HG03039 (cell line): ENCODE results near the gene ASB10.

Experiments
- ATAC-seq: cut with Tn5 transposase; IDR thresholded peaks from one replicate; pipeline ENCODE4 v1.9.1; 2021; ENCODE audit warnings: mild to moderate bottlenecking, moderate library complexity; ENCODE audit not compliant: unreplicated experiment

Gene ASB10

DNA sequence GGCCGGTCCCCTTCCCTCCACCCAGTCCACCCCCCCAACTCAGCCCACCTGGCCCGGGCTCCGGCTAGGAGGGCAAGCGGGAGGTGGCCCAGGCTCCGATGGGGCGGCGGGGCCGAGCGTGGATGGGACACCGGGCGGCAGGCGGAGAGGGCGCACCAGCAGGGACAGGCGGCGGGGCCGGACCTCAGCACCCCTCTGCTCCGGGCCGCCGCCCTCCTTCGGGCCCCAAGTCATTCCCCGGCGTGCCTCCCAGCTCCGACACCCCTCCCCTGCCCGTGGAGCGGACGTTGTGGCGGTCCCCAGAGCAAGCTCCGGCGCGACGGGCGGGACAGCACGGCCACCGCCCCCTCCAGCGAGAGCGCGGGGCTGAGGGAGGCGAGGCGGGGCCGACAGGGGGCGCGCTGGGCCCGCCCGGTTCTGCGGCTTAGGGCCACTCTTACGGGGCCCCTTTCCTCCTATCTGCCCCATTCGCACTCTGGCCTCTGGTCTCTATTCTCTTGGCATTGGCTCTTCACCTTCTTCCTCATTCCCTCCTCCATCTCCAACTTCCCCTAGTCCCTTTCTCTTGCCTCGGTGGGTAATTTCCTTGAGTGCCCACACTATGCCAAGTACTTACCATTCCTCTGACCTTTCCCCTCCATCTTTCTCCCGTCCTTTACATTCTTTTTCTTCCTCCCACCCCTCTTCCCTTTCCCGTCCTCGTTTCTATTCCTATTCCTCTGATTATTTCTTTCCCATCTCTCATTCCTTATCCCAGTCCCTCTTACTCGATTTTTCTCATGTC lies 18.9 kb downstream of the ASB10 start:
- peak; percentile 58 for ATAC-seq

GRCh38 chr7:151167197-151167961 lies 19.7 kb downstream of the ASB10 start, which contains the start of gene GBX1:
Gene GBX1, minus strand, starts transcription at chr7:151167694. Its CDS starts 146 bp downstream, at chr7:151167548.
- ATAC-seq, result no peak

DNA sequence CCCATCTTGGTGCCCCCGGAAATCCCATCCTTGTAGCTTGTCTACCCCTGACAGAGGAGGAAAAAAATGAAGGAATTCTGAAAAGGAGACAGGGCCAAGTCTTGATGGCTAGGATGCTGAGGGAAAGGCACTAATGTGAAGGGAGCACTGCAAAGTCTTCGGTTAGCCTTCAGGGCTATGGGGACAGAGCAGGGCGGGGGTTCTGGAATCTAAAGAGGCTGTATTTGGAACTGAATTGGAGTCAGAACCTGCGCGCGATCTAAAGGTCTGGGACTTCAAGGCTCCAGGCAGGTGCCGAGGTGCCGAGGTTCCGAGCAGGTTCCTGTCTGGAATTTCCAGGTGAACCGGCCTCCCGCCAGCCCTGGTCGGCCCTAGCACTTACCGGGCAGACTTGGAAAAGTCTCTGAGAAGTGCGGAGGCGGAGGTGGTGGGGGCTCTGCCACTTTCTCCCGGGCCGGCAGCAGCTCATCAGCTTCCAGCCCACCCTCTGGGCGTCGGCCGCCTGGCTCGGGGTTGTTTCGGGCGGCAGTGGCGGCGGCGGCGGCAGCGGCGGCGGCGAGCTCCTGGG lies 20.3 kb downstream of the ASB10 start:
- no peak for ATAC-seq

- ATAC-seq, result no peak
Observed at GRCh38 chr7:151161757-151162156, 25.3 kb downstream of the ASB10 start.

DNA sequence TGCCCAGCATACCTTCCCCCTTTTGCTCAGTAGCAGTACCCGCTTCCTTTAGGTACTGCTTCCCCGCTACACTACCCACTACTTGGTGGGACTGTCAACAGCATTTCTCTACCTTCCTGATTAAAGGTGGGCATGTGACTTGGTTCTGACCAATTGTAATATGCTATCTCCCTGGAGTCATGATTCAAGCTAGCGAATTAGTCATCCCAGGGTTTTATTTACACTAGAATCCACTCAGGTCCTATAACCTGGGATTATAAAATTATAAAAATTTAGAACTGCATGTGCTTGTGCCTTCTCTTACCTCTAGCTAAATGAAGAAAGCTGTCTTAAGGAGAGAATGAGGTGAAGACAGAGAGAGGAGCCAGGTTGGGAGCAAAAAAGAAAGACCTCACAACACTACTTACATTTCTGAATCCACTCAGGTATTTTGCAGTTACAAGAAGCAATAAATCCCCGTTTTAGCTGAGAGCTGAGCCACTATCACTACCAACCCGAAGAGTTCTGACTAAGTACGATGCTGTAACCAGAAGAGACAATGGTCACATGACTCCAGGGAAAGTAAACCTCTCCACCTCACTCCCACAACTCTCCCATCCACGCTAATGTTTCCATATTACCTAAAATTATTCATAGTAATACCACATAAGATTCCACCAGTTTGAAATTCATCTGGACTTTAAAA lies 29.3 kb downstream of the ASB10 start:
- ATAC-seq, result no peak

GRCh38 chr7:151152643-151153513 lies 34.2 kb downstream of the ASB10 start:
- no peak for ATAC-seq

GRCh38 chr7:151150388-151150787 lies 36.7 kb downstream of the ASB10 start:
- no peak for ATAC-seq

- no peak for ATAC-seq
Observed at GRCh38 chr7:151148319-151149259, 38.5 kb downstream of the ASB10 start.

DNA sequence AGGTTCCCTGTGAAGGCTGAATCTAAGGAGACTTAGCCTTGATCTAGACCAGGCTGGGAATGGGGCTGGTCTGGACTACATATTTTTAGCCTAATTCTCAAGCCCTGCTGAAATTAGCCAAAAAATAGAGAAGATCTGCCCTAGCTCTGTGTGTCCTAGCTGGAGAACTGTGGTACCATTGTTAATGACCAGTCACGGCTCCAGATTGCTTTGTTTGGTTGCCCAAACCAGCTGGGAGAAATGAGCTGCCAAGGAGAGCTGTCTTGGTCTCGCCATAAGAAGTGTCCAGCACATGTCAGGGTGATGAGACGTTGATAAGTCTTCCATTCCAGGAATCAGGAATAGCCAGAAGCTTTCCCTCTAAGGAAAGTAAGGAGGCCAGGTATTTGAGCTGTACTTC lies 40.3 kb downstream of the ASB10 start:
- ATAC-seq, result no peak

DNA sequence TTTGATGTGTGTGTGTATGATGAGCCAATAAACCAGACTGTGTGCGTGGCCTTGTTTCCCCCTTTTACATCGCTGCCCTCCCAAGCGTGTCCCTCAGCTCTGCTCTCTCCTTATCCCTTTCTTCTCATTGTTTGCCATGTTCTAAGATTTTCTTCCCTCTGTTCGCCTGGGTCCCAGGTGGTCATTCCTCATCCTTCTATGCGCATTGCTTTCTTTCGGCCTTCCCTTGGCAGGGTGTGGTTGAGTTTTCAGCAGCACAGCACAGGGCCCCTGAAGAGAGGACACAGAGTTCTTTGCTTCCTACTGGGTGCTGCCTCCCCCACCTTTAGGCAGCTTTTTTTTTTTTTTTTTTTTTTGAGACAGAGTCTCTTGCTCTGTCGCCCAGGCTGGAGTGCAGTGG lies 42.7 kb downstream of the ASB10 start:
- no peak for ATAC-seq

GRCh38 chr7:151143261-151144015 lies 43.6 kb downstream of the ASB10 start:
- ATAC-seq, result no peak

DNA sequence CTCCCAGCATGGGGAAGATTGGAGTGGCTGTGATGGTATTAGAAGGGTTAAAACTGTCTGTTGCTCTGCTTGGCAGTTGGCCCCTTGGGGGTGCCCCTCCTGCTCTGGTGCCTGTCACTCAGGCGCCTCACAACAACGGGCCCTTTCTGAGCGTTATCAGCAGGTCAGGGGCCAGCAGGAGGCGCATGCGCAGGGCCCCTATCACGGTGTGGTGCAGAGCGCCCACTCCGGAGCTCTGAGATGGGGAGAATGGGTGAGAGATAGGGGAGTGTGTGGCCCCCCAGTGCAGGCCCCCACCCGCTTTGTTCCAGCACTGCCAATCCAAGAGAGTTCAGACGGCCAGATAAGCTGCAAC lies 44.4 kb downstream of the ASB10 start:
- no peak for ATAC-seq

DNA sequence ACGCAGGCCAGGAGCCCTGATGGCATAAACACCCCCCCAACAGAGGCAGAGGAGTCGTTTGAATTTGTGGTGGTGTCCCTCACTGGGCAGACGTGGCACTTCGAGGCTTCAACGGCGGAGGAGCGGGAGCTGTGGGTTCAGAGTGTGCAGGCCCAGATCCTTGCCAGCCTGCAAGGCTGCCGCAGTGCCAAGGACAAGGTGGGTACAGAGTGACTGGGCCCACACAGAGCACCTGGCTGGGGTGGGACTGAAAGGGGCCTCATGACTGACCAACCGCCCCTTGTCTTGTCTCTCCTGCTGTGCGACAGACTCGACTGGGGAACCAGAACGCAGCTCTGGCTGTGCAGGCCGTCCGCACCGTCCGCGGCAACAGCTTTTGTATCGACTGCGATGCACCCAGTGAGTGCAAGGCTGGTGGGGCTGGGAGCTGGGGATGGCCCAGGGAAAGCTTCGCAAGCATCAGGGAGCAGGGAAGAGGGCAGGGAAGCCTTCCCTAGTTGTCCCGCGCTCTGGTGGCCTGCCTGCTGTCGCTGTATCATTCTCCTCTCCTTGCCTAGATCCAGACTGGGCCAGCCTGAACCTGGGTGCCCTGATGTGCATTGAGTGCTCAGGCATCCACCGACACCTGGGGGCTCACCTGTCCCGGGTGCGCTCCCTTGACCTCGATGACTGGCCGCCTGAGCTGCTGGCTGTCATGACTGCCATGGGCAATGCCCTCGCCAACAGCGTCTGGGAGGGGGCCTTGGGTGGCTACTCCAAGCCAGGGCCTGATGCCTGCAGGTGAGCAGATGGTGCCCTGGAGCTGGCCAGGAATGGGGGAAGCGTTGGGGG lies 45.0 kb downstream of the ASB10 start:
- ATAC-seq, result no peak

DNA sequence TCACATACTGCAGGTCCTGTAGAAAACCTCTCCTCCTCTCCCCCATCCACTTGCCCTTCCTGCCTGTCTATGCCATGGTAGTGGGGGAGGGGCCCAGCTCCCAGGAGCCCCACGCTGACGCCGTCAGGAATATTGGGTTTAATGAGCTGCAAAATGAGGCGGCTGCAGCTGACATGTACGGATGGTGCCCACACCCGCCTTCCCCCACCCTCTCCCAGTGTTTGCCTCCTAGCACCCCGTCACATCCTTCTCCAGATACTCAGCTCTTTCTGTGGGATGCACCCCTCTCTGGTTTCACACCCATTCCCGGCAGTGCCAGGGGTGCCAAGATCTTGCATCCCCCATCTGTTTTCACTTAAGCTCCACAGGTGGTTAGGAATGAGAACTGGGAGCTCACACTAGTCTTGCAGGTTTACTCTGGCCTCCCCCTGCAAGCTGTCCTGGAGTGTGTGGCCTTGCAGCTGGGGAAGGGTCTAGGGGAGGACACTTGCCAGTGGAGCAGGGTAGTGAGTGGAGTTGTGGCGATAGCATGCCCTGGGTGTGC lies 45.7 kb downstream of the ASB10 start:
- no peak for ATAC-seq

- ATAC-seq, result no peak
Observed at GRCh38 chr7:151140826-151141225, 46.2 kb downstream of the ASB10 start.

GRCh38 chr7:151139791-151140190 lies 47.3 kb downstream of the ASB10 start:
- no peak for ATAC-seq

- ATAC-seq, result no peak
Observed at GRCh38 chr7:151139071-151139790, 47.8 kb downstream of the ASB10 start.
